ENCODE data around the gene CTR9. TPM values are rescaled to one million over a fixed set of nuclear protein-coding genes. Genes with fewer than 3 reads are reported as not detected.

CTR9 gene
- total and polyA plus RNA-seq, 12 donors = 13.8 to 58.4 (median 32.4) TPM

DNA sequence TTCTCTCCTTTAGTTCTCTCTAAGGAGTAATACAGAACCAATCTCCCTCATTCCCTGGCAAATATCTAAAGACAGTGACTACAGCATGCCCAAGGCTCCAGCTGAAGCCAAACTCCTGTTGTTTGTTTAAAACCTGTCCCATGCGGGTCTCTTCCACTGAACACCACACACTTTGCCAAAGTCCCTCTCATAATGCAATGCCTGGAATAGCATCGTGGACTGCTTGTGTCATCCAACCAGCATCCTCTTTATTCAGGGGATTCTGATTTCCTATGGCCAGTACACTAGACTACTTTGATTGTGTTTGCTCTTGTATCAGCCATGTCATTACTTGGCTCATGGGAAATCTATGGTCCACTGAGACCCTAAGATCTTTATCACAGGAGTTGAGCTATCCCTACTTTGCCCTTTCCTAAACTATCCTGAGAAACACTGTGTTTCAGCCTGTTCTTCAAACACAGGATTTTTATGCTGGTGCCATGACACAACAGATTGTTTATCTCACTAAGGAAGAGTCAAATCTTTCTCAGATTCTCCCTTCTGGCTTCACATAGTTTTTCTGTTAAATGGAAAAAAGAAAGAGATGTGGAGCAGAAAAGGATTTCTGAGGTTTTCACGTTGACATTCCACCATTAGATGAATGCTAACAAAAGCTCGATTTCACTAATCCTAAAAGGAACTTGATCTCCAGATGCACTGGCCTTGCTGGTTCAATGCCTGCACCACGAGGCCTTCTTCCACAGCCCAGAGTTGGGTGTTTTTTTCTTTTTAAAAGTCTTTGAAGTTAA lies 41.6 kb upstream of the CTR9 start:
- H3K9me3 ChIP-seq (replicated peaks in 1 of 3) = no peaks in the 10 kb centered on the region
- no peaks in the 10 kb centered on the region for H3K27me3 ChIP-seq
- peaks cover 0 to 12% of the 10 kb centered on the region in 2 donors for H3K4me1 ChIP-seq (replicated peaks in 1 of 2)
- no peak for DNase-seq
- TF ChIP-seq, protein P1, sequence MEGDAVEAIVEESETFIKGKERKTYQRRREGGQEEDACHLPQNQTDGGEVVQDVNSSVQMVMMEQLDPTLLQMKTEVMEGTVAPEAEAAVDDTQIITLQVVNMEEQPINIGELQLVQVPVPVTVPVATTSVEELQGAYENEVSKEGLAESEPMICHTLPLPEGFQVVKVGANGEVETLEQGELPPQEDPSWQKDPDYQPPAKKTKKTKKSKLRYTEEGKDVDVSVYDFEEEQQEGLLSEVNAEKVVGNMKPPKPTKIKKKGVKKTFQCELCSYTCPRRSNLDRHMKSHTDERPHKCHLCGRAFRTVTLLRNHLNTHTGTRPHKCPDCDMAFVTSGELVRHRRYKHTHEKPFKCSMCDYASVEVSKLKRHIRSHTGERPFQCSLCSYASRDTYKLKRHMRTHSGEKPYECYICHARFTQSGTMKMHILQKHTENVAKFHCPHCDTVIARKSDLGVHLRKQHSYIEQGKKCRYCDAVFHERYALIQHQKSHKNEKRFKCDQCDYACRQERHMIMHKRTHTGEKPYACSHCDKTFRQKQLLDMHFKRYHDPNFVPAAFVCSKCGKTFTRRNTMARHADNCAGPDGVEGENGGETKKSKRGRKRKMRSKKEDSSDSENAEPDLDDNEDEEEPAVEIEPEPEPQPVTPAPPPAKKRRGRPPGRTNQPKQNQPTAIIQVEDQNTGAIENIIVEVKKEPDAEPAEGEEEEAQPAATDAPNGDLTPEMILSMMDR (IDR thresholded peaks at IDR 0.05) = no peak
- TF ChIP-seq POLR2A (IDR thresholded peaks at IDR 0.05) = no peak
- 73 to 85% (median 77%) methylated on average over 5 of the region's 5 CpGs for WGBS, 4 donors
- no peak overlapping the region for H3K4me3 ChIP-seq
- no peaks in the 10 kb centered on the region for H3K36me3 ChIP-seq (replicated peaks in 1 of 2)
- H3K27ac ChIP-seq = no peak overlapping the region
- intact Hi-C loops (cut with DNase I) = no loop called here

GRCh38 chr11:10715571-10715970 lies 35.5 kb upstream of the CTR9 start:
- no peaks in the 10 kb centered on the region for H3K36me3 ChIP-seq (replicated peaks in 1 of 2)
- peak overlapping the region in 1 of 5 donors; percentile 27 for H3K27ac ChIP-seq
- H3K4me1 ChIP-seq (replicated peaks in 1 of 2) = peaks cover 6 to 17% of the 10 kb centered on the region in 2 donors
- no peaks in the 10 kb centered on the region for H3K9me3 ChIP-seq (replicated peaks in 1 of 3)
- no peak overlapping the region for H3K4me3 ChIP-seq
- no peaks in the 10 kb centered on the region for H3K27me3 ChIP-seq
- TF ChIP-seq POLR2A (IDR thresholded peaks at IDR 0.05) = no peak
- TF ChIP-seq, protein P1 (IDR thresholded peaks at IDR 0.05) = no peak
- DNase-seq = peak in 4 of 7 donors; percentile 20 to 41 (median 34)
- intact Hi-C loops (cut with DNase I) = no loop called here
- 53 to 61% (median 58%) methylated on average over 4 of the region's 4 CpGs for WGBS, 4 donors

DNA sequence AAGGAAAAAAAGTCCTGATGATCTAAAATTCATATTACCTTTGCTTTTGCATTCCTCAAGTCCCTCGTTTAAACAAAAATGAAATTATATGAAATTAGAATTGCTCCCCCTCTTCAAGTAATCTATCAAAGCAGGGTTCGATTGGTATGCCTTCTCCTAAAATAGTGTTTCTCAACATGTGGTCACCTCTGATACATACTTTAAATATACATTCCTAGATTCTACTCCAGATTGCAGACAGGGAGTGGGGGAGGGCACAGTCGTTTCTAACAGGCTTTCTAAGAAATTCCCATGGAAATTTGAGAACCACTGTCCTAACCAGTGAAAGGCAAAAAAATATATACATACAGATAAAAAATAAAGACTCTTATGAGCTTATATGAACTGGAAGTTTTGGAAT lies 34.9 kb upstream of the CTR9 start:
- H3K27ac ChIP-seq = no peak overlapping the region
- intact Hi-C loops (cut with DNase I) = no loop called here
- WGBS, 4 donors = 70 to 80% (median 72%) methylated on average over 3 of the region's 3 CpGs

GRCh38 chr11:10716543-10717259 lies 34.3 kb upstream of the CTR9 start:
- Histone ChIP-seq H3K4me3 (no peak overlapping the region), H3K27me3 (no peaks in the 10 kb centered on the region), H3K4me1 (replicated peaks in 1 of 2) (peaks cover 6 to 17% of the 10 kb centered on the region in 2 donors), H3K36me3 (replicated peaks in 1 of 2) (no peaks in the 10 kb centered on the region), H3K27ac (no peak overlapping the region), H3K9me3 (replicated peaks in 1 of 3) (no peaks in the 10 kb centered on the region)
- intact Hi-C loops (cut with DNase I) = no loop called here
- TF ChIP-seq POLR2A (IDR thresholded peaks at IDR 0.05) = no peak
- TF ChIP-seq, protein P1 (IDR thresholded peaks at IDR 0.05) = no peak
- WGBS, 4 donors = 82 to 96% (median 93%) methylated on average over 8 to 9 of the region's 9 CpGs
- DNase-seq = no peak

More for the DNA sequence above, 34.9 kb upstream of the CTR9 start:
- no peak for DNase-seq
- H3K36me3 ChIP-seq (replicated peaks in 1 of 2) = no peaks in the 10 kb centered on the region
- H3K4me1 ChIP-seq (replicated peaks in 1 of 2) = peaks cover 6 to 17% of the 10 kb centered on the region in 2 donors
- no peak for TF ChIP-seq POLR2A (IDR thresholded peaks at IDR 0.05)
- TF ChIP-seq, protein P1 (IDR thresholded peaks at IDR 0.05) = no peak
- H3K4me3 ChIP-seq = no peak overlapping the region
- no peaks in the 10 kb centered on the region for H3K27me3 ChIP-seq
- H3K9me3 ChIP-seq (replicated peaks in 1 of 3) = no peaks in the 10 kb centered on the region

Data from adrenal gland (tissue), 12 donors.